HG03442 (cell line): Measurements from ENCODE around the gene RBP4.

Experiments used
- ATAC-seq: cut with Tn5 transposase; IDR thresholded peaks from one replicate; pipeline ENCODE4 v1.9.1; 2021; ENCODE audit warnings: mild to moderate bottlenecking, moderate library complexity; ENCODE audit not compliant: unreplicated experiment

Gene RBP4

DNA sequence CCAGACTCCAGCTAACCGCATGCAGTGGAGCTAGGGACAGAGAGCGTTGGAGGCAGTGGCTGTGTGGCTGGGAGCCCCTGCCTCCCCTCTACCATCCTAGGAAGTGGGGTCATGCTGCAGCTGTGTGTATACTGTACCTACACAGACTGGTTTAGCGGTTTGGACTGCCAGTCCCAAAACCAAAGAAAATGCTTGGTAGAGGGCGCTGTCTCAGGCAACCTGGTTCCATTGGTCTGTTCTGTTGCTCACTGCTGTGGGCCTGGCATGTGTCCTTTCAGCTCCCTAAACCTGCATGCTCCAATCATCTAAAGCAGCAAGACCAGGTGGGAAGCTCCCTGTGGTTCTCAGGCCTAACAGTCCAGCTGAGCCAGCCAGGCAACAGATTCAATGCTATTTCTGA lies 4.5 kb downstream of the RBP4 start:
- no peak for ATAC-seq

DNA sequence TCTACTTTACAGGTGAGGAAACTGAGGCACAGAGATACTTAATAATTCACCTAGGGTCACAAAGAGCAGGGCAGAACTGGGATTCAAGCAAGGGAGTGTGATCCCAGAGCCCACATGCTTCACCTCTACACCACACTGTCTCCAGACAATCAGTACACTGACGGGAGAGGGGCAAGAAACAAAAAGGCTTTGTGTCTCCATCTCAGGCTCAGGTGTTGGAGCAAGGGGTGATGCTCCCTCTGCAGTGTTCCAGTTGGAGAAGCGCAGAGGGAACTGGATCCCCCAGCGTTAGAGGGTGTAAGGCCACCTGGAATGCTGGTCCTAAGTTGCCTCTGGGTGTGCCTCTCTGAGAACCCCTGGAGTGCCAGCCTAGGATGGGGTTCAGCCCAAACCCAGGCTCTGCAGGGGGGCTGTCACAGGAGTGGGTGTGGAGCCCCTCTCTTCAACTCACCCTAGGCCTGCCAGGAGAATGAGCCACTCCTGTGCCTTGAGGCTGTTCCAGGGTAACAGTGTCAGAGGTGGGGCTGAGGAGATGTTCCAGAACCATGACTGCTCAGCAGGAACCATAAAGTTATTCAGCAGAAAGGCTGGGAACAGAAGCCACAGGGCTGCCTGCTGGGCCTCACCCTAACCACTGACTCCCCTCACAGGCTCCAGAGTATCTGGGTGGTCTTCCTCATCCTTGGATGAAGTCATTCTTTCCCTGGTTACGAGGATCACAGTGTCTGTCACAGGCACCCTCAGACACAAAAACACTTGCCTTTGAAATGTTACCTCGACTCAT lies 5.5 kb downstream of the RBP4 start:
- ATAC-seq: no peak

DNA sequence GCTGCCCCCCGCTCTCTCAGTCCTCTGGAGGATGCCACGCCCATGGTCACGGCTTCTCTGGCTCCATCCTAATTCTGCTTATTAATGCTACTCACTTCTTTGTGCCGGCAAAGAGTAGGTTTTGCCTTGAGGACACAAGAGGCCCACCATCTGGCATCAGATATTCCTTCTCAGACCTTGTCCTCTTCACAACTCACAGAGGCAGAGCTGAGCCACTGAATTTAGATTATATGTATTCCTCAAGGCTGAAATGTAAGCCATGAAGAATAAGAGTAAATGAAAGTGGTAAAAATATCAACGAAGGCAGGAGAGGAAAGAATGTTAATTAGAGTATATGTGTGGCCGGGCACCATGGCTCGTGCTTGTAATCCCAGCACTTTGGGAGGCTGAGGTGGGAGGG lies 6.5 kb downstream of the RBP4 start:
- no peak for ATAC-seq

DNA sequence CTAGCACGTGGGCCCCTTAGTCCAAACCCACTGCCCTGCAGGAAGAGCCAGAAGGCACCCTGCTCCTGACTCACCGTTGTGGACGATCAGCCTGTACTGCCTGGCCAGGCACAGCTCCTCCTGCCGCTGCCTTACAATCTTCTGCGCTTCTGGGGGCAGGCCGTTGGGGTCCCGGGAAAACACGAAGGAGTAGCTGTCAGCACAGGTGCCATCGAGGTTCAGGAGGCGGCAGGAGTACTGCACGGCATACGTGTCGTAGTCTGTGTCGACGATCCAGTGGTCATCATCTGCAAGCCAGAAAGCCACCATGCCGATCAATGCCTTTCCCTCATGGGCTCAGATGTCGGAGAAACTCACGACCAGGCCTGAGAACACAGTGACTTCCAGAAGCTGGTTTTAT lies 7.3 kb downstream of the RBP4 start:
- no peak for ATAC-seq

DNA sequence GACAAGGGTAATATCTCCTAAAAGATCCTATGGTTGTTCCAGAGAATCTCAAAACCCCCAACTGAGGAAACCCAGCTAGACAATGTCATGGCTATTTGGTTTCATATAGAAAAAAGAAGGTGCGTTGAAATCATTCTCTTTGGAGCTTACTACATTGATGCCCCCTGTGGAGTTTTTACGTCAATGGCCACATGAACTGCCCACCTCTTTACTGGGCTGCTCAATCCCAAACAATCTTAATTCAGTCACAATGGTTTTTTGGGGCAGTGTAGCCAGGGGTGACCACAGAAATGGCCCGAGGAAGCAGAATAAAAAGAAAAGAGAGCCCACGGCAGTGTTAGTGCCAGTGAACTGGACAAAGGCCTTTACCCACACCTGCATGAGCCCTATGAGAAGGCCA lies 7.8 kb downstream of the RBP4 start:
- no peak for ATAC-seq

DNA sequence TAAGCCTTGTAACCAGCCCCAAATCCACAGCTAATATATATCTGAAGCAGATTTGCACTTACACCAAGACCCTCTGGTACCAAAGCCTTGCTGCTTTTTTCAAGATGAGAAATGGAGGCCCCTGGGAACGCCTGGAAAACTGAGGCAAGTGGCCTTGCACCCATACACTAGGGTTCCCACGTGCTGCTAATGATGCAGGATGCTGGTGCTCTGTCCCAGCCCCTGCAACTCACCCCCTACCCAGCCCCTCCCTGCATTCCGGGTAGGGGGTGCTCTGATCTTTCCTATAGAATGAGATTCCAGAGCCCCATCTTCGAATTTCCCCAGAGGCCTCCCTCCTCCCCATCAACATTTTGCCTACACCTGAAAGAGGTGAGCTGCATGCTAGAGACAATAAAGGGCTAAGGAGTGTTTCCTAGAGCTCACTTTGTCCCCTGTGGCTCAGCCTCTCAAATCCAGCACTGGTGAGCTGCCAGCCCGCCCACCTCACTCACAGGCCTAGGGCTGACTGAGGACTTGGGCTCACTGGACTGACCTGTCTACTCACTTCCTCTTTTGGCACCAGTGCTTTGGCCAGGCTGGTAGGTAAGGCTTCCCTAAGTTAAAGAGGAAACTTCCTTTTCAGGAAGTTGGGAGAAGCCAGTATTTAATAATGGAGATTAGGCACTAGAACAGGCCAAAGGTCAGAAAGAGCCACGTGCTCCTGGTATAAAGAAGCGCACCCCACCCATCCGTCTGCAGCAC lies 9.8 kb downstream of the RBP4 start:
- ATAC-seq: no peak

DNA sequence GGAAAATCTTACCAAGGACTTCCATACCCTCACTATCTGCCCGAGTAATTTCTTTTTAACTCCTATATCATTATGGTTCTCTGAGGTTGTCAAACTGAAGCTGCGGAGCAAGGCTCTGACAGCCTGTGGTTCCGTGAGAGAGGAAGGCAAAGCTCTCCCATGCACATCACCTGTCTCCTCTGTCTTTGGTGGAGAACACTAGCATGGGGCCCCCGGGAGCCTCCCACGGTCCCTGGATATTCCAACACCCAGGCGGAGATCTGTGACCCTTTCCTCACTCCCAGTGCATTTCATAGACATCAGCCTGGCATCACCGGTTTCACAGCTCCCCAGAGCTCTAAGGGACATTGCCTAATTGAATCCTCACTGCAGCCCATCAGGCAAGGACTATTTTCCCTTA lies 10.4 kb downstream of the RBP4 start:
- ATAC-seq: no peak

DNA sequence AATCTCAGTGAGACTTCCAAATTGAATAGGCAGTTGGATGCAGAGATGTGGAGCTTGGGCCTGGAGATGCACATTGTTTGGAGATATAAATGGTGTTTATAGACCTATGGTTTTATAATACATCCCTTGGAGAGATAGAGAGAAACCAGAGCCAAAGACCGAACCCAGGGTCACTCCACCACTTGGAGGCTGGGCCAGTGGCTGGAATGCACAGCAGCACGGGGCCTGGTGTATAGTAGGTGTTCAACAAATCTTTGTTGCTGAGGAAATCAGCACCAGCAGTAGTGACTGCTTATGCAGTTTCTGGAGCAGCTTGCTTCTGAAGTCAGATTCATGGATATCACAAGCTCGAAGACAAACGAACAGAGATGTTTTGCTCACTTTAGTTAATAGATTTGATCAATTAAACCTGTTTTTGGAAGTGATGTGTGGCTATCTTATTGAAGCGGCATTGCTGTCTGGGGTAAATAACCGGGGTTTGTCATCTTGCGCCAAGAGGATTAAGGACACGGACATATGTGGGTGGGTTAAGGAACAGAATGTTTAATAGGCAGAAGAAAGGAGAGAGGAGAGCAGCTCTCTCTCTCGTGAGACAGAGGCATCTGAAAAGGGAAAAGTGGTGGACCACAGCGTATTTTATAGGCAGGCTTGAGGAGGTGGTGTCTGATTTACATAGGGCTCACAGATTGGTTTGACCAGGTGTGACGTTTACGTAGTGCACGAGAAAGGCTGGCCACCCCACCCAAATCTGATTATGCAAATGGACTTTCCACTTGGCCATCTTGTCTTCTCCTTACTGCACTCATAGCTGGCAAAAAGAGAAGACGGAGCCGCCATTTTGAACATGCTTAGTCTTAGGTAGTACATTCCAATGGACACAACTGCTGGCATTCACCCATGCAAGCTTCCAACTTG lies 11.1 kb downstream of the RBP4 start:
- no peak for ATAC-seq

DNA sequence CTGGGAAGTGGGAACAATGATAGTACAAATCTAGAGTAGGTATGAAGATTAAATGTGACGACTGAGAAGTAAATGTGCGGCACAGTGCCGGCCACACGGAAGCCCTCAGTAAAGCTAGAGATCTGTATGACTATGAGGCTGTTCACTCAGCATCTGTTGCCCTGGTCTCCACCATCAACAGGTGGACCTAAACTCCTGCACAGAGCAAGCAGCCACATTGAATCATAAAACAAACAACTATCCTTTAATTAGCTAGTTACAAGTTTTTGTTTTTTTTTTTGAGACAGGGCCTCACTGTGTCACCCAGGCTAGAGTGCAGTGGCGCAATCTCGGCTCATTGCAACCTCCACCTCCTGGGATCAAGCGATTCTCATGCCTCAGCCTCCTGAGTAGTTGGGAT lies 16.6 kb downstream of the RBP4 start:
- ATAC-seq: no peak

DNA sequence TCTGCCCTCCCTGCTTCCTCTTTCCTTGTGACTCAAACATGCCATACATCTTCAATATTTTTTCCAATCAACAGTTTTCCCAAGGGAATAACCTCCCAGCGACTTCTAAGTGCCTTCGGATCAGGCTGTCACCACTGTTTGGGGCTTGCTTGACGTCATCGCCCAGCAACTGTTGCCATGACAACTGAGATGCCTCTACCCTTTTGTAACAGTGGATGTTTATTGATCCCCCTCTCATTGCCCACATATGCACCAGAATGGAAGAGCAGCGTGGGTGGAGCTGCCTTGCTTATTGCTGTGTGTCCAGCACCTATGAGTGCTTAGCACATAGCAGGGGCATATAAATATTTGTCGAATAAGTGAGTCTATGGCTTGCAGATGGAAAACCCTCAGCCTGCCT lies 20.2 kb downstream of the RBP4 start:
- ATAC-seq: no peak

DNA sequence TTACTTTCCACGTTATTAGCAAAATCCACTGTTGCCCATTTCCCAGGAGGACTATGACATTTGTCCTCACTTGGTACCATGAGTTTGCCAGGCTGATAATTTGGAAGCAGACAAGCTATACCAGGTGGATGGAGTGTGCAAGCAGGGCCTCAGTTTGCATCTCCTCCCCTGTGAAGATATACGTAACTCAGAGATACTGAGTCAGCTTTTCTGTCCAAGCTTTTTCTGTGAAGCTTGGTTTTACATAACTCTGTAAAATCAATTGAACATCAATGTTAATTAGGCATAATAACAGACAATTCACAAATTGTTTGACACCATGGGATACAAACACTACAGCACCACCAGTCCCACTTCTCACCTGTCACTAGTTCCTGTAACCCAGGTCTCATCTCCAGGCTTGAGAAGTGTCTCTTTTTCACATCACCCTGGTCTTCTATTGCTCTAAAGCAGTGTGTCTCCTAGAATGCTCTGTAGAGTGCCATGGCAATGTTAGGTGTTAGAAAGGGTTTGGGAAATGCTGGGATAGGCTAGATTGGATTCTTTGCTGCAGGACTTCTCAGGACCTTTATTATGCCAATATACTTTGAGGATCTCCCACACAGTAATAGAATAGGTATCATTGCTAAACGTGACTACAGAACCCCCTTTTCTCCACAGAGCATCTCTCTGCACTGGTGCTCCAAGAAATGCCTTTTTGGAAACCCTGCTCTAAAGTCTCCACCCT lies 20.9 kb downstream of the RBP4 start:
- no peak for ATAC-seq

DNA sequence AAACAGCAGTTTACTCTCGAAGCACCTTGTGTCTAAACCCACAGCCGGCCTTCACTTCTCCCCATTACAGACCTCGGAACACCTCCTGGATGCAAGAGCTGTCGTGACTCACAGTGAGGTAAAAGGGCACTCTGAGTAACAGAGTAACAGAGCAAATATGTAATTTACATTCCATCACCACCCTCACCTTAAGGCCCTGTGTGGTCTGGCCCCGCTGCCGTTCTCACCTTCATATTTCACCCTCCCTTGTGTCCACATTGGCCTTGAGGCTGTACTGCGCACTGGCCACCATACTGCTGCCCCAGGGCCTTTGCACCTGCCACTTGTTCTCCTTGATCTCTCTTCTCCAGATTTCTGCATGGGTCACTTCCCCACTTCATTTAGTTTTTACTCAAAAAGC lies 21.9 kb downstream of the RBP4 start:
- no peak for ATAC-seq

DNA sequence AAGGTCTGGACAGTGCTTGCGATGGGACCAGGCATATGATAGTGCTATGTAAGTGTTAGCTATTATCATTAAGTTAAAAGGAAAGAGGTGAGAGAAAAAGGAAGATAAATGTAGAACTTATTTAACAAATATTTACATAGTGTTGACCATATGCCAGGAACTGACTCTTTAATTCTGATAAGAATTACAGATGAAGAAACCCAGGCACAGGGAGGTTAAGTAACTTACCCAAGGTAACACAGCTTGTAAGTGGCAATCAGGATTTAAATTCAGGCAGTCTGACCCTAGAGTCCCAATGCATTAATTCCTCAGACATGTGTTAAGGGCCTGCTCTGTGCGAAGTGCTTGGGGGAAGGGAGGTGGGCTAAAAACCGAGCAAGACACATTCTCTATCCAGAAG lies 23.5 kb downstream of the RBP4 start:
- ATAC-seq: no peak

DNA sequence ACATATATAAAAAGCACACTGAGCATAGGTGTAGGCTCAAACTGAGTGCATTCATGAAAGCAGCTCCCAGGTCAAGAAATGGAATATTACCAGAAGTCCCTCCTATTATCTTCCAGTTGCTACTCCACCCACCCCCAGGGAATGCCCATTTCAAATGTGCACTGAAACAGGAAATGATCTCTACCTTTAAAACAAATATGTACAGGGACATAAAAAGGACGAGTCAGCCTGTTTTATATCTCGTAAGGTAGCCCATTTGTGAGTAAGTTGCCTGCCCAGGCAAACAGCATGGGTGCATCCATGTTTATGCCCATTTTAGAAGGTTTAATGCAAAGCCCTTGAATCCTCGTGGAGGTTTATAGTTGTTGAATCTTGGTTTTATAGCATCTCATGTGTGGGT lies 24.1 kb downstream of the RBP4 start:
- ATAC-seq: no peak

DNA sequence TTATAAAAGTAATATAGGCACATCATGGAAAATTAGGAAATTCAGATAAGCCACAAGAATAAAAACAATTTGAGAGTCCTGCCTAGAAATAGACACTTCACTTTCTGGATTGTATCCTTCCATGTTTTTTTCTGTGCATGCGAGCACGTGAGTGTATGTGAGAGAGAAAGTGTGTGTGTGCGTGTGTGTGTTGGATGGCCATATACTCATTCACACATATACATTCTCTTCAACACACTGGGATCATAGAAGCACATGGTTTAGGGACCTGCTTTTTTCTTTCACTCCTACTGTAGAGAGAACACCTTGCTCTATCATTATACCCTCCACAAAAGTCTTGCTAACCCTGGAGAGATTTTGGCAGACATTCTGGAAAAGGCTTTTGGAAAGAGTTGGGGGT lies 27.1 kb downstream of the RBP4 start:
- ATAC-seq: no peak

DNA sequence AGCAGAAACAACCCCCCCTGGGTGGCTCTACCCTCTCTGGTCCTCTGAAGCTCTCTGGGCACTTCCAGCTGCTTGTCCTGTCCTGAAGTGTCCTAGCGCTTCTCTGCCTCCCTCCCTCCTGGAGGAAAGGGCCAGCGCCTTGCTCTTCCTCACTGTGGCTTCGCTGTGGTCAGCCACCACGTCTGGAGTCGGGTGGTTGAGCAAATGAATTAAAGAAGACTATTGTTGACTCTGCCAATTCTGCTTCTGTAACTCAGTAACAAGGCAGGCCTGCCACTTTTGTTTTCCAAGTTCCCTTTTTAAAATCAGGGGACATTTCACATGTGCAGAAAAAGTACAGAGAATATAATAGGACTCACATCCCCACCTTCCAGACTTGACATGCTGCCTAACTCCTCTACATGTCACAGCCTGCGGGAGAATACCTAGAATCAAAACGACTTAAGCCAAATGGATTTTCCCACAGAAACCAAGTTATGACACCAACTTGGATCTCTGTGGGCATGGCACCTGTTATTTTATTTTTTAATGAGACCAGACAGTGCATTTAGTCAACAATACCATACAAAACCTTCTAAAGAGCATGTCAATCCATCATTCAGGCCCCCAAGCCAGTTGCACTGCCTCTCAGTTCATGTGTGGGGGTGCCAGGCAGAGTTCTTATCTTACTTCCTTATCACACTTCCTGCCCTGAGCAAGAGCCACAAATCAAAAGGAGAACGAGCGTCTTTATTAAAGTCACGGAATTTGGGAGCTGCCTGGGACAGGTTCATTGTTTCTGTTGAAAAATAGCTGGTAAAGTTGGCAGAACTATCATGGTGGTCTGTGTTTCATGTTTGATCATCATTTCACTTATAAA lies 27.8 kb downstream of the RBP4 start:
- ATAC-seq: no peak

DNA sequence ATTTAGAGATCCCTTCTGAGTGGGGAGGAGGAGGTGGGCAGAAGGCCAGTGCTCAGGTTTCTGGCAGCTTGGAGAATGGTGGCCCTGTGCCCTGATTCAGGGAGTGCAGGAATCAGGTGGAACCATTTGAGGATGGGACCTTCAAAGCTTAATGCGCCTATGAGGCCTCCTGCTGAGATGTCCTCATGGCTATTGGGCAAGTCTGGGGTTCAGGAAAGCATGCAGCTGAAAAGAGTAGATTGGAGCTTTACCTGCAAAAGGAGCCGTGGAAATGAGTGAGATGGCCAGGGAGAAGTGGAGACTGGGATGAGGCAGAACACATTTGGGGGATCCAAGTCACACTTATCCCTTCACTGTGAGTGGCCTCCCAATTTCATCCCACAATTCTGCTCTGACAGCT lies 28.4 kb downstream of the RBP4 start:
- ATAC-seq: no peak

DNA sequence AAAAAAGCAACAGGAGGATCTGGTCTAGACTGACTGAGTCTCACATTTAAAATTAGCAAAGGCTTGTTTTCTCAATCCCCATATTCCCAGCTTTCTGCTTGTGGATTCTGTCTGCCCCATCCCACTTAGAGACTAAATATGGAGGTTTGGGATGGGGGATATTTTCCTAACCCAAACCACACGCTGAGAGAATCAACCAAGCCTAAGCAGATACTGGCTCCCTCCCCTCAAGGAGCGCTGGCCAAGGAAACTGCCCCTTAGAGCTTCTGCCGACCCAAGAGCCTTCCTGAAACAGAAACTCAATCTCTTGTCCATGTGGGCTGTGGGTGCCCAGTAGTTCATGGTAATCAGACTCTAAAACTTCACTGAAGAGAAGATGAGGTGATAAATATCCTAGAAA lies 30.7 kb downstream of the RBP4 start:
- ATAC-seq: no peak

DNA sequence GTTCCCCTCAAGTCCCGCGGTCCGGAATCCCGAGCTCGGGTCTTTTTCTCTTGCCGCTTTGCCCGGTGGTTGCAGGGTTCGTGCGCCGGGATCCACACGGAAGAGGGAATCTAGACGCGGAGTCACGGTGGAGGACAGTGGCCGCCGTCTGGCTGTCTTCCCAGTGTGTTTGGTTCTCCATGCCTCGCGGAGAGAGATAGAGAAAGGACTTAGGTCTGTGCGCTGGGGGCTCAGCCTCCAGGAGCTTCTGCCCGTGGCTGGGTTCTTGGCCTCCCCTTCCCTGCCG lies 33.0 kb downstream of the RBP4 start:
- no peak for ATAC-seq
